22Rv1 (cell line): ENCODE results near the gene EMP1.

Experiments
- ZFX ChIP-seq: fragments of 450-650 bp; IDR thresholded peaks from 2 replicates; pipeline ENCODE4 v1.6.1; 2017; ENCODE audit warnings: antibody characterized with exemption, borderline replicate concordance
- TF ChIP-seq, protein P1 (sequence below): fragments of 450-650 bp; IDR thresholded peaks from 2 replicates; pipeline ENCODE4 v1.5.1; 2017; ENCODE audit warnings: mild to moderate bottlenecking

DNA sequence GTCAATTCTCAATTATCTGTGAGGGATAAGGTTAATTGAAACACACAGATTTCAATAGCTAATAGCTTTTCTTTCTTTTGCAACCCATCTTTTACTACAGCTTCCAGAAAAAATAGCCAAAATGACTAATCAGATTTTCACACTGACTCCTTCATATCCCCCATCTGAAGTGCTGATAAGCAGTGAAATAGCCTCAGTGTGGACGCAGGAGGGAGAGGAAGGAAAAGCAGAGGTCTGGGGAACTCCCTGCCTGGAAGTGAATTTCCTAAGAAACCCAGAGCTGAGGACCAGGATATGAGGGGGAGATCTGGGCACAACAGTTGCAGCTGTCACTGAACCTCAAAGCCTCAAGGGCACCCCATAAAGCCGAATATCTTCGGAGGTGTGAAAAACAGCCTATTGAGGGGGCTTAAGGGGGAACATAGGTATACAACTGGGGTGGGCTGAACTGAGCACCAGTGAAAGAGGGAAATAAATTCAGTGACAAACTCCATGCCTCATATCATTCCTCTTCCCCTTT is 60.9 kb downstream of the EMP1 start:
- TF ChIP-seq, protein P1, sequence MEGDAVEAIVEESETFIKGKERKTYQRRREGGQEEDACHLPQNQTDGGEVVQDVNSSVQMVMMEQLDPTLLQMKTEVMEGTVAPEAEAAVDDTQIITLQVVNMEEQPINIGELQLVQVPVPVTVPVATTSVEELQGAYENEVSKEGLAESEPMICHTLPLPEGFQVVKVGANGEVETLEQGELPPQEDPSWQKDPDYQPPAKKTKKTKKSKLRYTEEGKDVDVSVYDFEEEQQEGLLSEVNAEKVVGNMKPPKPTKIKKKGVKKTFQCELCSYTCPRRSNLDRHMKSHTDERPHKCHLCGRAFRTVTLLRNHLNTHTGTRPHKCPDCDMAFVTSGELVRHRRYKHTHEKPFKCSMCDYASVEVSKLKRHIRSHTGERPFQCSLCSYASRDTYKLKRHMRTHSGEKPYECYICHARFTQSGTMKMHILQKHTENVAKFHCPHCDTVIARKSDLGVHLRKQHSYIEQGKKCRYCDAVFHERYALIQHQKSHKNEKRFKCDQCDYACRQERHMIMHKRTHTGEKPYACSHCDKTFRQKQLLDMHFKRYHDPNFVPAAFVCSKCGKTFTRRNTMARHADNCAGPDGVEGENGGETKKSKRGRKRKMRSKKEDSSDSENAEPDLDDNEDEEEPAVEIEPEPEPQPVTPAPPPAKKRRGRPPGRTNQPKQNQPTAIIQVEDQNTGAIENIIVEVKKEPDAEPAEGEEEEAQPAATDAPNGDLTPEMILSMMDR, result no peak
- TF ChIP-seq ZFX, result no peak
